ENCODE data around the gene PTPRG.

- TF ChIP-seq CTCF (conservative IDR thresholded peaks at IDR 0.05 in 1 of 2, IDR thresholded peaks at IDR 0.05 in 1 of 2; ENCODE audit: low read depth in 1 of 2, low read length in 2 of 2) (no peak), EZH2 (IDR thresholded peaks at IDR 0.05; ENCODE audit: low read length, missing control alignments) (no peak)
These were observed 674.6 kb downstream of the PTPRG start for GRCh38 chr3:62236016-62236415.
